ENCODE data around the gene TTLL11. TPM values are rescaled to one million over a fixed set of nuclear protein-coding genes. Genes with fewer than 3 reads are reported as not detected.
A peak's percentile ranks its signal among the peaks of the same experiment; 100 is the strongest.

Gene TTLL11
- total RNA-seq, 1 donor, result 6.2 TPM

- peak overlapping the region; percentile 18 for H3K4me2 ChIP-seq (ENCODE audit: insufficient read depth, low read length)
Observed at GRCh38 chr9:121841771-121842611, 251.1 kb downstream of the TTLL11 start.

GRCh38 chr9:121840838-121841760 lies 252.0 kb downstream of the TTLL11 start:
- peaks cover 2% of the 10 kb centered on the region for H3K27me3 ChIP-seq (ENCODE audit: insufficient read depth, low read length)
- H3K9me3 ChIP-seq (ENCODE audit: low read depth, low read length), result no peaks in the 10 kb centered on the region
- no peak overlapping the region for H3K4me2 ChIP-seq (ENCODE audit: insufficient read depth, low read length)
- H3K4me1 ChIP-seq (ENCODE audit: insufficient read depth, low read length), result peaks cover 33% of the 10 kb centered on the region
- no peaks in the 10 kb centered on the region for H4K20me1 ChIP-seq (ENCODE audit: insufficient read depth, low read length)
- H3K27ac ChIP-seq (ENCODE audit: low read depth, low read length), result peak overlapping the region; percentile 72
- no peak for TF ChIP-seq CTCF (IDR thresholded peaks at IDR 0.05; ENCODE audit: extremely low read depth, low read depth, low read length)
- H3K4me3 ChIP-seq (ENCODE audit: insufficient read depth, low read length), result no peak overlapping the region
- DNase-seq (ENCODE audit: insufficient read length, low spot score, missing footprints), result no peak
- no peaks in the 10 kb centered on the region for H3K79me2 ChIP-seq (ENCODE audit: insufficient read depth, low read length)
- no peaks in the 10 kb centered on the region for H3K36me3 ChIP-seq (ENCODE audit: insufficient read depth, low read length)
- H2AFZ ChIP-seq (ENCODE audit: low read length), result no peak overlapping the region

More at GRCh38 chr9:121841771-121842611, 251.1 kb downstream of the TTLL11 start:
- Histone ChIP-seq H3K27ac (ENCODE audit: low read depth, low read length) (peak overlapping the region; percentile 72), H3K36me3 (ENCODE audit: insufficient read depth, low read length) (no peaks in the 10 kb centered on the region), H2AFZ (ENCODE audit: low read length) (no peak overlapping the region), H3K79me2 (ENCODE audit: insufficient read depth, low read length) (no peaks in the 10 kb centered on the region), H4K20me1 (ENCODE audit: insufficient read depth, low read length) (no peaks in the 10 kb centered on the region), H3K4me3 (ENCODE audit: insufficient read depth, low read length) (no peak overlapping the region), H3K9me3 (ENCODE audit: low read depth, low read length) (no peaks in the 10 kb centered on the region), H3K27me3 (ENCODE audit: insufficient read depth, low read length) (peaks cover 2% of the 10 kb centered on the region), H3K4me1 (ENCODE audit: insufficient read depth, low read length) (peaks cover 33% of the 10 kb centered on the region)
- DNase-seq (ENCODE audit: insufficient read length, low spot score, missing footprints), result no peak
- no peak for TF ChIP-seq CTCF (IDR thresholded peaks at IDR 0.05; ENCODE audit: extremely low read depth, low read depth, low read length)

GRCh38 chr9:121839726-121840500 lies 253.2 kb downstream of the TTLL11 start:
- TF ChIP-seq CTCF (IDR thresholded peaks at IDR 0.05; ENCODE audit: extremely low read depth, low read depth, low read length), result no peak
- H3K4me3 ChIP-seq (ENCODE audit: insufficient read depth, low read length), result no peak overlapping the region

More at GRCh38 chr9:121839726-121840500, 253.2 kb downstream of the TTLL11 start:
- H4K20me1 ChIP-seq (ENCODE audit: insufficient read depth, low read length), result no peaks in the 10 kb centered on the region
- H3K9me3 ChIP-seq (ENCODE audit: low read depth, low read length), result no peaks in the 10 kb centered on the region
- H3K79me2 ChIP-seq (ENCODE audit: insufficient read depth, low read length), result no peaks in the 10 kb centered on the region
- H3K4me2 ChIP-seq (ENCODE audit: insufficient read depth, low read length), result no peak overlapping the region
- H3K36me3 ChIP-seq (ENCODE audit: insufficient read depth, low read length), result no peaks in the 10 kb centered on the region
- peaks cover 33% of the 10 kb centered on the region for H3K4me1 ChIP-seq (ENCODE audit: insufficient read depth, low read length)
- no peak for DNase-seq (ENCODE audit: insufficient read length, low spot score, missing footprints)
- no peaks in the 10 kb centered on the region for H3K27me3 ChIP-seq (ENCODE audit: insufficient read depth, low read length)
- H2AFZ ChIP-seq (ENCODE audit: low read length), result no peak overlapping the region
- no peak overlapping the region for H3K27ac ChIP-seq (ENCODE audit: low read depth, low read length)
